Keratinocyte (primary cell): ENCODE measurements around the gene TMEM144.

Experiments
- EZH2 ChIP-seq: IDR thresholded peaks from one replicate; pipeline ENCODE4 v1.6.1; 2012; ENCODE audit warnings: inconsistent platforms, mild to moderate bottlenecking, low read length, moderate library complexity
- TF ChIP-seq, protein P1 (sequence below), 3 experiments: IDR thresholded peaks in 1 of 3; conservative IDR thresholded peaks in 1 of 3; optimal IDR thresholded peaks in 1 of 3; 2 replicates in 2 of 3; 3 replicates in 1 of 3; pipeline versions ENCODE3 to v1.5.1; 2011; ENCODE audit warnings: low read length in 3 of 3, mild to moderate bottlenecking in 3 of 3, moderate library complexity in 2 of 3, control low read depth in 1 of 3, inconsistent platforms in 1 of 3; ENCODE audit not compliant: insufficient read depth in 2 of 3; ENCODE audit errors: extremely low read depth in 1 of 3

DNA sequence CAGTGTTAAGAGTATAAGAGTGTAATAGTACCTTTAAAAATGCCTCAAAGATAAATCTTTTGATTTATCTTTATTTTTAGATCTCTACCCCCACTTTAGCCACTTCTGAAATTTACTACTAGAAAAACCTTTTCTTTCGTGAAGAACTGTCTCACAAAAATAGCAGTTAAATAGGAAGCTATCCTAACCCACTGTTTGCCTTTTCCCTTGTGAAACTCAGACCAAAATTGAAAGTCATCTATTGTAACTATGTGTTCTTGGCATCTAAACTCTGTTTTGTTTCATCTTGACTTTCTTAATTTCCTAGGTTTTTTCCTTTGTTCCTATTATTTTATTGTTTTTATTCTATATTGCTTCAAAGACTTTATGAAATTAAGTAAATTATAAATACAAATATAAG lies 7.8 kb upstream of the TMEM144 start:
- TF ChIP-seq, protein P1, sequence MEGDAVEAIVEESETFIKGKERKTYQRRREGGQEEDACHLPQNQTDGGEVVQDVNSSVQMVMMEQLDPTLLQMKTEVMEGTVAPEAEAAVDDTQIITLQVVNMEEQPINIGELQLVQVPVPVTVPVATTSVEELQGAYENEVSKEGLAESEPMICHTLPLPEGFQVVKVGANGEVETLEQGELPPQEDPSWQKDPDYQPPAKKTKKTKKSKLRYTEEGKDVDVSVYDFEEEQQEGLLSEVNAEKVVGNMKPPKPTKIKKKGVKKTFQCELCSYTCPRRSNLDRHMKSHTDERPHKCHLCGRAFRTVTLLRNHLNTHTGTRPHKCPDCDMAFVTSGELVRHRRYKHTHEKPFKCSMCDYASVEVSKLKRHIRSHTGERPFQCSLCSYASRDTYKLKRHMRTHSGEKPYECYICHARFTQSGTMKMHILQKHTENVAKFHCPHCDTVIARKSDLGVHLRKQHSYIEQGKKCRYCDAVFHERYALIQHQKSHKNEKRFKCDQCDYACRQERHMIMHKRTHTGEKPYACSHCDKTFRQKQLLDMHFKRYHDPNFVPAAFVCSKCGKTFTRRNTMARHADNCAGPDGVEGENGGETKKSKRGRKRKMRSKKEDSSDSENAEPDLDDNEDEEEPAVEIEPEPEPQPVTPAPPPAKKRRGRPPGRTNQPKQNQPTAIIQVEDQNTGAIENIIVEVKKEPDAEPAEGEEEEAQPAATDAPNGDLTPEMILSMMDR (optimal IDR thresholded peaks at IDR 0.05 in 1 of 3, IDR thresholded peaks at IDR 0.05 in 1 of 3, conservative IDR thresholded peaks at IDR 0.05 in 1 of 3; ENCODE audit: extremely low read depth in 1 of 3, insufficient read depth in 2 of 3, low read length in 3 of 3), result no peak
- TF ChIP-seq EZH2, result no peak
